Prostate gland (tissue), 2 donors: ENCODE data around the gene NANOS1. TPM values are rescaled to one million over a fixed set of nuclear protein-coding genes. Genes with fewer than 3 reads are reported as not detected.

ENCODE experiments used
- DNase-seq: peaks from one replicate; pipeline ENCODE4 v3.0.0-alpha.2; 2019; ENCODE audit warnings: low spot score
- H3K27ac ChIP-seq, 2 donors: fragments of 200-600 bp; sonication (generic); 2 replicates each; pipeline ENCODE4 v1.5.1; 2017 to 2019
- H3K27me3 ChIP-seq: fragments of 200-600 bp; sonication (generic); replicated peaks from 2 replicates; pipeline ENCODE4 v1.5.1; 2019; ENCODE audit not compliant: insufficient read depth
- H3K36me3 ChIP-seq, 2 donors: fragments of 200-600 bp; sonication (generic); 1 replicate in 1 of 2; 2 replicates in 1 of 2; pipeline versions ENCODE4 v1.5.1 to v1.8.1; 2017 to 2019
- H3K4me1 ChIP-seq: fragments of 200-600 bp; sonication (generic); replicated peaks from 2 replicates; pipeline ENCODE4 v1.5.1; 2019
- H3K4me3 ChIP-seq, 2 donors: fragments of 200-600 bp; sonication (generic); 2 replicates each; pipeline ENCODE4 v1.5.1; 2017 to 2019
- H3K9me3 ChIP-seq: fragments of 200-600 bp; sonication (generic); 2 replicates; pipeline ENCODE4 v1.5.1; 2017
- CTCF ChIP-seq, 4 experiments: fragments of 200-600 bp in 2 of 4; fragments of 450-650 bp in 2 of 4; sonication (generic) in 2 of 4; IDR thresholded peaks; 1 replicate in 3 of 4; 2 replicates in 1 of 4; pipeline ENCODE4 v1.5.1; 2016 to 2019; ENCODE audit warnings: antibody characterized with exemption in 4 of 4, mild to moderate bottlenecking in 2 of 4, moderate library complexity in 2 of 4
- POLR2A ChIP-seq: fragments of 450-650 bp; IDR thresholded peaks from one replicate; pipeline ENCODE4 v1.6.1; 2016; ENCODE audit warnings: antibody characterized with exemption, mild to moderate bottlenecking
- POLR2AphosphoS5 ChIP-seq: sonication (generic); formaldehyde crosslinking; IDR thresholded peaks from one replicate; pipeline ENCODE4 v1.6.1; 2017; ENCODE audit warnings: antibody characterized with exemption
- WGBS: methylation state at CpG from one replicate; pipeline ENCODE4 v1.1.5; 2018; 5-methylcytosine and 5-hydroxymethylcytosine counted together
- intact Hi-C: fragments of 100-400 bp; cut with DNase I; formaldehyde crosslinking; loops from one replicate; pipeline ENCODE4 v1.14.2; 2022
- total RNA-seq, 2 donors: library from RNA; depleted of rRNA; stranded (reverse); fragments of >200 nt; gene quantifications; one replicate each; pipeline ENCODE4 v1.1.0, GENCODE V29; 2016

NANOS1 gene
- total RNA-seq, 2 donors from 2014 or later, result 4.3 to 5.9 TPM

DNA sequence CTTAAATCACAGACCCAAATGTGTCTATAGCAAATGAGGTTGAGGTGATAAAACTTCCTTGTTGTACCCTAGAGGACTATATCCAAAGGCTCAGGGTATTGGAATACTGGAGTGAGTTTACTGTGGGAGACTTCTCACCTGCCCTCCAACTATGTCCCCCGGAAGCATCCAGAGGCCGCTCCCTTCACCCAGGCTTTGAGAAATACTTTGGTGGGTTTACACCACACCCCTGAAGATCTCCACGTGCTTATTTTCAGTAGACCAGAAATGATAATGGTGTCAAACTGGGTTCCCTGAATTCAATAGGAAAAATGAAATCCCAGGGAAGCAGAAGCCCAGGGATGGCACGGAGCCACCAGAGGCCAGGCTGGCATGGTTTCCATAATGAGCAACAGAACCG lies 31.3 kb upstream of the NANOS1 start:
- TF ChIP-seq POLR2AphosphoS5, result no peak
- Histone ChIP-seq H3K27ac (no peak overlapping the region), H3K4me3 (no peak overlapping the region), H3K9me3 (no peaks in the 10 kb centered on the region), H3K36me3 (no peaks in the 10 kb centered on the region), H3K4me1 (no peaks in the 10 kb centered on the region), H3K27me3 (no peaks in the 10 kb centered on the region)
- intact Hi-C loops, result no loop called here
- 82% methylated on average over 5 of the region's 5 CpGs for WGBS
- DNase-seq, result no peak

DNA sequence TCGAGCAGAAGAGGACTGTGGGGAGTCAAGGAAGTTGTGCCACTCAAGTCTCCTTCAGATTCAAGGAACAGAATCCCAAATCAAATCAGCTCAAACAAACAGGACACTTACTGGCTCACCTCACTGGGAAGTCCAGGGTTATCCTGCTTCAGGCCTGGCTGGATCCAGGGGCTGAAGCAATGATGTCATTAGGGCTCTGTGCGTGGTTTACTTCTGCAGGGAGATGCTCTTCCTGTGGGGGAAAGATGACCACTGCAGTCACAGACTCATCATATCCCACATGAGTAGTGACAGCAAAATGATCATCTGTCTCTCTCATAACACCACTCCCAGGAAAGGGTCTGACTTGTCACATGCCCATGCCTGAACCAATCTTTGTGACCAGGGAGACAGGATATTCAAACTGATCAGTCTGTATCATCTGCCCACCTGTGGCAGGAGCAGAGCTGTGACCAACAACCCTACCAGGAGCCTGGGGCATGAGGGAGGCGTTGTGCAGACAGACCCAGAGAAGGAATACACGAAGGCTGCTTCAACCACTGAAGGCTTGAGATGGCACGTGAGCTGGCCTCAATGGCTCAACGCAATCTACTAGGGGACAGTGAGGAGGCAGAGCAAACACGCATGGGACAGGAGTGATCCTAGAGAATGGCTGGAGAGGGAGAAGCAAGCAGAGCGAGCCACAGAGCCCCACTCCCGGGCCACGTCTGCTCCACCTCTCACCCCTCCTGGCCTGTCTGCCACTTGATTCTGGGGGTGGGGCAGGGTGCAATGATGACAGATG lies 27.6 kb upstream of the NANOS1 start:
- Histone ChIP-seq H3K4me1 (no peaks in the 10 kb centered on the region), H3K27ac (no peak overlapping the region), H3K9me3 (no peaks in the 10 kb centered on the region), H3K4me3 (no peak overlapping the region), H3K27me3 (no peaks in the 10 kb centered on the region), H3K36me3 (no peaks in the 10 kb centered on the region)
- WGBS, result 88% methylated on average over 10 of the region's 10 CpGs
- no peak for DNase-seq
- intact Hi-C loops, result no loop called here
- no peak for TF ChIP-seq POLR2AphosphoS5
- TF ChIP-seq CTCF (IDR thresholded peaks at IDR 0.05), result no peak
- TF ChIP-seq POLR2A, result no peak

GRCh38 chr10:119003572-119004289 lies 25.8 kb upstream of the NANOS1 start:
- intact Hi-C loops, result no loop called here
- Histone ChIP-seq H3K27me3 (no peaks in the 10 kb centered on the region), H3K4me3 (no peak overlapping the region), H3K27ac (no peak overlapping the region), H3K9me3 (no peaks in the 10 kb centered on the region), H3K4me1 (no peaks in the 10 kb centered on the region), H3K36me3 (no peaks in the 10 kb centered on the region)
- WGBS, result 69% methylated on average over 5 of the region's 7 CpGs
- TF ChIP-seq CTCF (IDR thresholded peaks at IDR 0.05) (no peak), POLR2A (no peak), POLR2AphosphoS5 (no peak)
- no peak for DNase-seq

GRCh38 chr10:119005362-119006043 lies 24.0 kb upstream of the NANOS1 start:
- no peak overlapping the region for H3K27ac ChIP-seq
- intact Hi-C loops, result loop anchor here (5.0 kb wide), 1 partner anchor 48 kb away; no protein-coding TSS in a partner anchor
- TF ChIP-seq CTCF (IDR thresholded peaks at IDR 0.05), result no peak
- TF ChIP-seq POLR2A, result no peak
- no peak for TF ChIP-seq POLR2AphosphoS5

DNA sequence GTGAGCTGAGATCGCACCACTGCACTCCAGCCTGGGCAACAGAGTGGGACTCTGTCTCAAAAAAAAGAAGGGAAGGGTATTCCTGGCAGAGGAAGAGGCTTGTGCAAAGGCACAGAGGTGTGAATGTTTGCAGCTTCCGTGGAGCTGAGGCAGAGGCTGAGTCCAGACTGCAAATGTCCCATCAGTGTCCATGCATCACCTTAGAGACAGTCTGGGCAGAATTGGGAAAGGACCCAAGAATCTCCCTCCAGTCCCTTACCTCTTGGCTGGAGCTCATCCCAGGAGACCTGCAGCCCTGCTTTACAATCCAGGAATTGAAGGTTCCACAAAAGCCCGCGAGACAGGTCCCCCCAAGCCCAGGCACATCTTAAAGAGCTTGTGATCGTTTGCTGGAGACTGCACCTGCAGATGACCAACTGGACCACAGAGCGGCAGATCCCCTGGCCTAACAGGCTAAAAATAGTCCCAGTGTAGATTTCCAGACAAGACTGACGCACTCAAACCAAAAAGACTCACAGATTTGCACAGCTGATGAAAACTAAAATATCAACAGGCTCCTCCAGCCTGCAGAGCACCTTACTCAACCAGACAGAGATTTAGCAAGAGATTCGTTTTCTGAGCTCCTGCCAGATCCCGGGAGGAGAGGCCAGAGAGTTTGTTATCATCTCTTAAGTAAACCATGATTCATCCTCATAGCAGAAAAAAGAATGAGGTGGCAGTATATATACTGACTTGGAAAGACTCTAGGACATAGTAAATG lies 22.9 kb upstream of the NANOS1 start:
- peak; percentile 87 for TF ChIP-seq POLR2AphosphoS5
- TF ChIP-seq CTCF (IDR thresholded peaks at IDR 0.05), result peak in 1 of 4 experiments; percentile 4
- TF ChIP-seq POLR2A, result no peak
- 15% methylated on average over 9 of the region's 9 CpGs for WGBS

More at GRCh38 chr10:119005362-119006043, 24.0 kb upstream of the NANOS1 start:
- WGBS, result 84% methylated on average over 9 of the region's 9 CpGs
- no peak overlapping the region for H3K4me3 ChIP-seq
- no peaks in the 10 kb centered on the region for H3K4me1 ChIP-seq
- H3K36me3 ChIP-seq, result no peaks in the 10 kb centered on the region
- no peaks in the 10 kb centered on the region for H3K27me3 ChIP-seq
- no peak for DNase-seq
- no peaks in the 10 kb centered on the region for H3K9me3 ChIP-seq

More for the DNA sequence above, 22.9 kb upstream of the NANOS1 start:
- DNase-seq, result peak; percentile 89
- Histone ChIP-seq H3K27me3 (no peaks in the 10 kb centered on the region), H3K4me3 (no peak overlapping the region), H3K4me1 (no peaks in the 10 kb centered on the region), H3K36me3 (no peaks in the 10 kb centered on the region), H3K27ac (peak overlapping the region; percentile 27 to 33), H3K9me3 (no peaks in the 10 kb centered on the region)
- intact Hi-C loops, result loop anchor here (5.0 kb wide), 1 partner anchor 49 kb away; no protein-coding TSS in a partner anchor
